Testis (tissue), 2 donors: ENCODE results near the gene POPDC2.

Source experiments
- CTCF ChIP-seq, 3 experiments: fragments of 450-650 bp in 2 of 3; fragments of 200-600 bp in 1 of 3; sonication (generic) in 1 of 3; IDR thresholded peaks; one replicate each; pipeline ENCODE4 v1.5.1; 2016 to 2019; ENCODE audit warnings: antibody characterized with exemption in 3 of 3, mild to moderate bottlenecking in 2 of 3, moderate library complexity in 1 of 3
- POLR2A ChIP-seq: fragments of 450-650 bp; IDR thresholded peaks from one replicate; pipeline ENCODE4 v1.6.1; 2017; ENCODE audit warnings: antibody characterized with exemption, mild to moderate bottlenecking, moderate library complexity

GRCh38 chr3:119600732-119601131 is 59.7 kb downstream of the POPDC2 start:
- TF ChIP-seq CTCF (IDR thresholded peaks at IDR 0.05) (peak in 2 of 3 experiments; percentile 30 to 43), POLR2A (no peak)
